Dendritic cell treated with granulocyte-macrophage colony-stimulating factor and Interleukin-4, amounts not matched to agents 40 ng/mL and 50 ng/mL, for 4 days (primary cell): Measurements from ENCODE around the gene DYNLL2.
"Not testable (repeated sequence)": the region's sequence is repeated elsewhere in the genome, so short reads cannot be mapped to it uniquely, and the experiment has no call there.

Source experiments
- H3K27ac Mint-ChIP-seq: one replicate; pipeline ENCODE4 v1.8.0; 2022; ENCODE audit warnings: mild to moderate bottlenecking, mixed read lengths
- H3K27me3 Mint-ChIP-seq: one replicate; pipeline ENCODE4 v1.8.0; 2022; ENCODE audit warnings: mild to moderate bottlenecking, mixed read lengths
- H3K36me3 Mint-ChIP-seq: one replicate; pipeline ENCODE4 v1.8.0; 2022; ENCODE audit warnings: low read depth, mixed read lengths
- H3K4me1 Mint-ChIP-seq: one replicate; pipeline ENCODE4 v1.8.0; 2022; ENCODE audit warnings: low read depth, mixed read lengths
- H3K4me3 Mint-ChIP-seq: one replicate; pipeline ENCODE4 v1.8.0; 2022; ENCODE audit warnings: mild to moderate bottlenecking, moderate library complexity, mixed read lengths
- H3K9me3 Mint-ChIP-seq: one replicate; pipeline ENCODE4 v1.8.0; 2022; ENCODE audit warnings: mixed read lengths
- intact Hi-C: fragments of 100-400 bp; cut with micrococcal nuclease; formaldehyde crosslinking; loops from one replicate; pipeline ENCODE4 v1.15.0; 2022

Gene DYNLL2

GRCh38 chr17:58054641-58055040, 28.6 kb upstream of the DYNLL2 start:
- Mint-ChIP-seq H3K9me3 (no peaks in the 10 kb centered on the region), H3K27me3 (peaks cover 20% of the 10 kb centered on the region), H3K4me1 (peaks cover 9% of the 10 kb centered on the region), H3K27ac (no peak overlapping the region), H3K36me3 (no peaks in the 10 kb centered on the region), H3K4me3 (no peak overlapping the region)
- intact Hi-C loops: no loop called here

GRCh38 chr17:58056476-58056875, 26.7 kb upstream of the DYNLL2 start:
- no peak overlapping the region for H3K4me3 Mint-ChIP-seq
- H3K36me3 Mint-ChIP-seq: no peaks in the 10 kb centered on the region
- intact Hi-C loops: no loop called here
- peaks cover 3% of the 10 kb centered on the region for H3K4me1 Mint-ChIP-seq
- H3K27ac Mint-ChIP-seq: no peak overlapping the region
- H3K9me3 Mint-ChIP-seq: no peaks in the 10 kb centered on the region
- H3K27me3 Mint-ChIP-seq: peaks cover 20% of the 10 kb centered on the region

GRCh38 chr17:58059141-58059540, 24.1 kb upstream of the DYNLL2 start:
- Mint-ChIP-seq H3K27ac (no peak overlapping the region), H3K4me3 (no peak overlapping the region), H3K27me3 (peaks cover 12% of the 10 kb centered on the region), H3K36me3 (no peaks in the 10 kb centered on the region), H3K4me1 (no peaks in the 10 kb centered on the region), H3K9me3 (no peaks in the 10 kb centered on the region)
- intact Hi-C loops: no loop called here

GRCh38 chr17:58060596-58061191, 22.5 kb upstream of the DYNLL2 start:
- Mint-ChIP-seq H3K27ac (no peak overlapping the region), H3K36me3 (no peaks in the 10 kb centered on the region), H3K9me3 (no peaks in the 10 kb centered on the region), H3K4me3 (no peak overlapping the region), H3K4me1 (no peaks in the 10 kb centered on the region), H3K27me3 (peaks cover 10% of the 10 kb centered on the region)
- intact Hi-C loops: no loop called here

GRCh38 chr17:58061672-58062071, 21.5 kb upstream of the DYNLL2 start:
- H3K9me3 Mint-ChIP-seq: no peaks in the 10 kb centered on the region
- peaks cover 9% of the 10 kb centered on the region for H3K27me3 Mint-ChIP-seq
- H3K27ac Mint-ChIP-seq: no peak overlapping the region
- no peak overlapping the region for H3K4me3 Mint-ChIP-seq
- intact Hi-C loops: no loop called here
- no peaks in the 10 kb centered on the region for H3K4me1 Mint-ChIP-seq
- H3K36me3 Mint-ChIP-seq: no peaks in the 10 kb centered on the region

- no peaks in the 10 kb centered on the region for H3K4me1 Mint-ChIP-seq
- no peaks in the 10 kb centered on the region for H3K36me3 Mint-ChIP-seq
- H3K9me3 Mint-ChIP-seq: no peaks in the 10 kb centered on the region
- intact Hi-C loops: no loop called here
- no peak overlapping the region for H3K4me3 Mint-ChIP-seq
- peaks cover 12% of the 10 kb centered on the region for H3K27me3 Mint-ChIP-seq
- H3K27ac Mint-ChIP-seq: no peak overlapping the region
Measured at GRCh38 chr17:58065238-58065637, 18.0 kb upstream of the DYNLL2 start.

GRCh38 chr17:58066401-58066800, 16.8 kb upstream of the DYNLL2 start:
- no peak overlapping the region for H3K27ac Mint-ChIP-seq
- H3K4me1 Mint-ChIP-seq: no peaks in the 10 kb centered on the region
- intact Hi-C loops: no loop called here
- no peaks in the 10 kb centered on the region for H3K36me3 Mint-ChIP-seq
- H3K27me3 Mint-ChIP-seq: peaks cover 19% of the 10 kb centered on the region
- H3K4me3 Mint-ChIP-seq: no peak overlapping the region
- H3K9me3 Mint-ChIP-seq: no peaks in the 10 kb centered on the region

GRCh38 chr17:58072862-58073261, 10.4 kb upstream of the DYNLL2 start:
- intact Hi-C loops: no loop called here
- Mint-ChIP-seq H3K4me3 (no peak overlapping the region), H3K9me3 (no peaks in the 10 kb centered on the region), H3K27me3 (peaks cover 34% of the 10 kb centered on the region), H3K27ac (no peak overlapping the region), H3K36me3 (no peaks in the 10 kb centered on the region), H3K4me1 (no peaks in the 10 kb centered on the region)

GRCh38 chr17:58073266-58073665, 10.0 kb upstream of the DYNLL2 start:
- H3K4me3 Mint-ChIP-seq, H3K9me3 Mint-ChIP-seq, intact Hi-C loops, H3K36me3 Mint-ChIP-seq, H3K4me1 Mint-ChIP-seq, H3K27ac Mint-ChIP-seq: not testable (repeated sequence)
- H3K27me3 Mint-ChIP-seq: peaks cover 36% of the 10 kb centered on the region

- H3K4me1 Mint-ChIP-seq, intact Hi-C loops, H3K4me3 Mint-ChIP-seq, H3K36me3 Mint-ChIP-seq, H3K9me3 Mint-ChIP-seq, H3K27ac Mint-ChIP-seq: not testable (repeated sequence)
- H3K27me3 Mint-ChIP-seq: peaks cover 39% of the 10 kb centered on the region
Measured at GRCh38 chr17:58074406-58074805, 8.8 kb upstream of the DYNLL2 start.

- H3K9me3 Mint-ChIP-seq: no peaks in the 10 kb centered on the region
- intact Hi-C loops: no loop called here
- peaks cover 6% of the 10 kb centered on the region for H3K36me3 Mint-ChIP-seq
- peaks cover 8% of the 10 kb centered on the region for H3K4me1 Mint-ChIP-seq
- H3K4me3 Mint-ChIP-seq: no peak overlapping the region
- H3K27ac Mint-ChIP-seq: no peak overlapping the region
- H3K27me3 Mint-ChIP-seq: peaks cover 28% of the 10 kb centered on the region
Measured at GRCh38 chr17:58079300-58080033, 3.8 kb upstream of the DYNLL2 start.

- H3K27me3 Mint-ChIP-seq: peaks cover 22% of the 10 kb centered on the region
- no peak overlapping the region for H3K27ac Mint-ChIP-seq
- no peak overlapping the region for H3K4me3 Mint-ChIP-seq
- peaks cover 8% of the 10 kb centered on the region for H3K36me3 Mint-ChIP-seq
- H3K9me3 Mint-ChIP-seq: no peaks in the 10 kb centered on the region
- intact Hi-C loops: no loop called here
- H3K4me1 Mint-ChIP-seq: peaks cover 28% of the 10 kb centered on the region
Measured at GRCh38 chr17:58081646-58082340, 1.4 kb upstream of the DYNLL2 start.

- no peaks in the 10 kb centered on the region for H3K9me3 Mint-ChIP-seq
- H3K27ac Mint-ChIP-seq: peak overlapping the region; percentile 82
- H3K27me3 Mint-ChIP-seq: peaks cover 20% of the 10 kb centered on the region
- intact Hi-C loops: no loop called here
- peaks cover 32% of the 10 kb centered on the region for H3K4me1 Mint-ChIP-seq
- H3K4me3 Mint-ChIP-seq: no peak overlapping the region
- H3K36me3 Mint-ChIP-seq: peaks cover 14% of the 10 kb centered on the region
Measured at GRCh38 chr17:58082341-58082869, 814 bp upstream of the DYNLL2 start.
